Endothelial cell (in vitro differentiated cells): Measurements from ENCODE around the gene AP1G2. TPM values are rescaled to one million over a fixed set of nuclear protein-coding genes. Genes with fewer than 3 reads are reported as not detected.

Experiments used
- DNase-seq: peaks from one replicate; pipeline ENCODE4 v3.0.0; 2021; ENCODE audit warnings: low spot score
- H3K27ac Mint-ChIP-seq: one replicate; pipeline ENCODE4 v1.8.0; 2021; ENCODE audit warnings: mixed read lengths, inconsistent platforms; ENCODE audit not compliant: unreplicated experiment
- H3K27me3 Mint-ChIP-seq: one replicate; pipeline ENCODE4 v1.8.0; 2021; ENCODE audit warnings: mild to moderate bottlenecking, moderate library complexity, mixed read lengths, inconsistent platforms; ENCODE audit not compliant: unreplicated experiment
- H3K36me3 Mint-ChIP-seq: one replicate; pipeline ENCODE4 v1.8.0; 2021; ENCODE audit warnings: mild to moderate bottlenecking, low read depth, mixed read lengths, inconsistent platforms; ENCODE audit not compliant: unreplicated experiment
- H3K4me1 Mint-ChIP-seq: one replicate; pipeline ENCODE4 v1.8.0; 2021; ENCODE audit warnings: mild to moderate bottlenecking, mixed read lengths, inconsistent platforms; ENCODE audit not compliant: unreplicated experiment
- H3K4me3 Mint-ChIP-seq: one replicate; pipeline ENCODE4 v1.8.0; 2021; ENCODE audit warnings: mild to moderate bottlenecking, mixed read lengths, inconsistent platforms; ENCODE audit not compliant: unreplicated experiment
- H3K9me3 Mint-ChIP-seq: one replicate; pipeline ENCODE4 v1.8.0; 2021; ENCODE audit warnings: mixed read lengths, inconsistent platforms; ENCODE audit not compliant: unreplicated experiment
- CTCF ChIP-seq: fragments of 200-600 bp; sonication (generic); IDR thresholded peaks from one replicate; pipeline ENCODE4 v1.5.0; 2021; ENCODE audit warnings: antibody characterized with exemption; ENCODE audit not compliant: unreplicated experiment
- total RNA-seq: library from RNA; stranded (reverse); fragmentation: NEBNext Ultra II Directional; extraction: Animal tissue kit (Norgen Biotek cat#: 25700); gene quantifications from one replicate; pipeline ENCODE4 v1.2.1, GENCODE V29; 2021; ENCODE audit not compliant: unreplicated experiment

Gene AP1G2
- total RNA-seq, 1 donor from 2014 or later = 134 TPM

- no peak for TF ChIP-seq CTCF
- Mint-ChIP-seq H3K36me3 (peaks cover 4% of the 10 kb centered on the region), H3K4me3 (no peak overlapping the region), H3K9me3 (no peaks in the 10 kb centered on the region), H3K4me1 (peaks cover 12% of the 10 kb centered on the region), H3K27me3 (peaks cover 31% of the 10 kb centered on the region), H3K27ac (no peak overlapping the region)
- no peak for DNase-seq
These were observed 10.3 kb upstream of the AP1G2 start for GRCh38 chr14:23577710-23578392.

- Mint-ChIP-seq H3K9me3 (no peaks in the 10 kb centered on the region), H3K27me3 (peaks cover 34% of the 10 kb centered on the region), H3K4me3 (no peak overlapping the region), H3K4me1 (peaks cover 19% of the 10 kb centered on the region), H3K27ac (no peak overlapping the region), H3K36me3 (peaks cover 4% of the 10 kb centered on the region)
- peak; percentile 53 for DNase-seq
- no peak for TF ChIP-seq CTCF
These were observed 9.6 kb upstream of the AP1G2 start for GRCh38 chr14:23577004-23577681.

- Mint-ChIP-seq H3K27me3 (peaks cover 31% of the 10 kb centered on the region), H3K4me1 (peaks cover 34% of the 10 kb centered on the region), H3K4me3 (peak overlapping the region; percentile 73), H3K27ac (no peak overlapping the region), H3K9me3 (no peaks in the 10 kb centered on the region), H3K36me3 (peaks cover 4% of the 10 kb centered on the region)
- TF ChIP-seq CTCF = no peak
- no peak for DNase-seq
These were observed 5.9 kb upstream of the AP1G2 start for GRCh38 chr14:23573384-23574015.

GRCh38 chr14:23572836-23573235, 5.2 kb upstream of the AP1G2 start:
- Mint-ChIP-seq H3K27me3 (peaks cover 28% of the 10 kb centered on the region), H3K4me3 (no peak overlapping the region), H3K27ac (no peak overlapping the region), H3K36me3 (peaks cover 4% of the 10 kb centered on the region), H3K9me3 (no peaks in the 10 kb centered on the region), H3K4me1 (peaks cover 41% of the 10 kb centered on the region)
- DNase-seq = no peak
- TF ChIP-seq CTCF = no peak

GRCh38 chr14:23572524-23572828, 4.9 kb upstream of the AP1G2 start:
- Mint-ChIP-seq H3K4me3 (no peak overlapping the region), H3K27ac (no peak overlapping the region), H3K4me1 (peaks cover 44% of the 10 kb centered on the region), H3K36me3 (peaks cover 4% of the 10 kb centered on the region), H3K9me3 (no peaks in the 10 kb centered on the region), H3K27me3 (peaks cover 28% of the 10 kb centered on the region)
- no peak for DNase-seq
- TF ChIP-seq CTCF = no peak
